Heart right ventricle (tissue), 16 donors: ENCODE measurements around the gene BCOR. TPM values are rescaled to one million over a fixed set of nuclear protein-coding genes. Genes with fewer than 3 reads are reported as not detected.
A peak's percentile ranks its signal among the peaks of the same experiment; 100 is the strongest.

ENCODE experiments used
- ATAC-seq, 8 donors: fragments of 200-7000 bp; cut with Tn5 transposase; one replicate each; pipeline ENCODE4 v1.9.1; 2020; ENCODE audit warnings: mild to moderate bottlenecking in 8 of 8, moderate library complexity in 8 of 8, moderate number of reproducible peaks in 1 of 8
- DNase-seq, 2 donors: peaks; one replicate each; pipeline ENCODE4 v3.0.0-alpha.2; 2020
- H3K27ac ChIP-seq, 10 donors: fragments of 200-600 bp; sonication (generic) in 2 of 10; one replicate each; pipeline versions ENCODE4 v1.5.0 to v1.8.0; 2020 to 2022; ENCODE audit warnings: mild to moderate bottlenecking in 3 of 10
- H3K27me3 ChIP-seq, 7 donors: fragments of 200-600 bp; one replicate each; pipeline ENCODE4 v1.8.0; 2021 to 2022; ENCODE audit warnings: mild to moderate bottlenecking in 2 of 7
- H3K36me3 ChIP-seq, 9 donors: fragments of 200-600 bp; sonication (generic) in 1 of 9; one replicate each; pipeline versions ENCODE4 v1.5.0 to v1.8.0; 2020 to 2022; ENCODE audit warnings: mild to moderate bottlenecking in 2 of 9
- H3K4me1 ChIP-seq, 9 donors: fragments of 200-600 bp; sonication (generic) in 1 of 9; one replicate each; pipeline versions ENCODE4 v1.5.0 to v1.8.0; 2020 to 2022; ENCODE audit warnings: mild to moderate bottlenecking in 4 of 9
- H3K4me3 ChIP-seq, 10 donors: fragments of 200-600 bp; sonication (generic) in 2 of 10; one replicate each; pipeline versions ENCODE4 v1.5.0 to v1.8.0; 2020 to 2022; ENCODE audit warnings: mild to moderate bottlenecking in 7 of 10, moderate library complexity in 2 of 10
- H3K9me3 ChIP-seq, 11 donors: fragments of 200-600 bp in 10 of 11; sonication (generic) in 2 of 11; one replicate each; pipeline versions ENCODE4 v1.5.0 to v1.8.0; 2013 to 2022; ENCODE audit warnings: mild to moderate bottlenecking in 2 of 11, control low read depth in 1 of 11, moderate library complexity in 1 of 11
- WGBS, 2 donors: extraction: QIAGEN DNeasy Blood & Tissue Kit; methylation state at CpG; one replicate each; pipeline ENCODE4 v1.1.7; 2013; ENCODE audit warnings: inconsistent platforms in 1 of 2; 5-methylcytosine and 5-hydroxymethylcytosine counted together
- intact Hi-C, 10 donors: fragments of 100-400 bp; cut with DNase I; formaldehyde crosslinking; loops; one replicate each; pipeline versions ENCODE4 v1.11.1 to v1.14.2; 2022
- polyA plus RNA-seq, 2 donors: library from polyadenylated mRNA; stranded (reverse); fragments of 200-250 nt; gene quantifications; one replicate each; pipeline ENCODE4 v1.2.3, GENCODE V29; 2013
- total RNA-seq, 10 donors: library from RNA; stranded (reverse); fragmentation: NEBNext Ultra II Directional in 3 of 10; extraction: Animal tissue kit (Norgen Biotek cat#: 25700) in 3 of 10; gene quantifications; one replicate each; pipeline versions ENCODE4 v1.2.1 to v1.2.4, GENCODE V29; 2021 to 2023
- TF ChIP-seq, protein P1 (sequence below), 9 donors: fragments of 200-600 bp; sonication (generic) in 2 of 9; IDR thresholded peaks; one replicate each; pipeline versions ENCODE4 v1.5.0 to v1.8.0; 2021 to 2022; ENCODE audit warnings: antibody characterized with exemption in 9 of 9, mild to moderate bottlenecking in 5 of 9, moderate library complexity in 1 of 9
- donor health status: Arrhythmogenic right ventricular cardiomyopathy.
- donor health status: ischemic (EF 13 %, LVEDD 7.1; RV severe dilation, severe dysfunction).
- donor health status: healthy with polysubstance abuse.
- donor health status: DM: no; HTN: yes; CAD: no.
- donor health status: DM: no; HTN: no; CAD: no.
- donor health status: ischemic (EF 25% LVEDD 6.9; RV normal size, moderate dysfunction).
- donor health status: ischemic (EF 25% LVEDD 5.7; RV mildly dilated, moderate dysfunction).
- donor health status: healthy.
- donor health status: DM: yes; HTN: yes; CAD: no.
- donor health status: Ischemic cardiomyopathy.
- donor health status: ischemic (EF 35%, LVEDD 5.7; RV mildly dilated, moderate dysfunction).
- donor health status: nonischemic (EF 11% LVEDD 7.7; RV severe dilation, severe dysfunction).
- donor health status: DM: yes; HTN: yes; CAD: no.
- donor health status: PGD.
- donor health status: ischemic (EF 29% LVEDD 5.4; RV normal size, mild dysfunction).
- donor health status: nonischemic (EF 23%, LVEDD 6.1; RV moderate dilation, normal function).

Gene BCOR
- total and polyA plus RNA-seq, 12 donors = 9.1 to 27.2 (median 19.2) TPM

DNA sequence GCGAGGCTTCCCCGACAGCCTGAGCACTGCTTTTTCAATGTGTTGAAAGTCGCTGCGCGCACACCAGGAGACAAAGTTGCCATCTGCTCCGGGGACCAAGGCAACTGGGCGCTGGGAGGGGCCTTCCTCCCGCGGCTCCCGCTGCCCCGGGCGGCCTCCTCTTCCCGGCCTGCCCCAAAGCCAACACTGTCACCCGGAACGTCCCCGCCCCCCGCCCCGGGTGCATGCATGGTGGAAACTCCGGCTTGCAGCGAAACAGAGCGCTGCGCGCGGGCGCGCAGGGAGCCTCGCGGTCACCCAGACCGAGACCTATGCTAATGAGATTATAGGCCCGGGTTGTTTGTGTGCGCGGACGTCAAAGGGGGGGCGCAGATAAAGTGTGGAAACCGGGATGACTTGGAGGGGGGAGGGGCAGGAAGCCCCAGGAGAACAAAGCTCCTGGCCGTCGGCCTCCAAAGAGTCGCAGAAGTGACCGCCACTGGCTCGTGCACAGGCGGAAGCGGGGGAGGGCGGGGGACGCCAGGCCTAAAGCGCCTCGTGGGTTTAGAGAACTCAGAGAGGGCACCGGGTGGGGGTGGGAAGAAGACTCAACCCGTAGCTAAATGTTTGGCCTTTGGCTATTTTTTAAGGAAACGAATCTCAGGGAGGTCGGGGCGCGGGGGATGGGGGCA, 88.8 kb downstream of the BCOR start:
- Histone ChIP-seq H3K27me3 (peaks cover 0 to 98% (median 0%) of the 10 kb centered on the region in 7 donors), H3K27ac (peak overlapping the region in 7 of 10 donors; percentile 8 to 53 (median 37)), H3K4me3 (peak overlapping the region in 9 of 10 donors; percentile 3 to 42 (median 34)), H3K4me1 (peaks cover 0 to 69% (median 37%) of the 10 kb centered on the region in 9 donors), H3K36me3 (no peaks in the 10 kb centered on the region), H3K9me3 (no peaks in the 10 kb centered on the region)
- ATAC-seq (peak in 5 of 8 donors; percentile 4 to 19 (median 8)), DNase-seq (peak; percentile 59 to 65)
- intact Hi-C loops = loop anchor here in 4 of 10 donors (10.0 kb wide), 3 partner anchors 84 to 194 kb away; no protein-coding TSS in a partner anchor
- TF ChIP-seq, protein P1, sequence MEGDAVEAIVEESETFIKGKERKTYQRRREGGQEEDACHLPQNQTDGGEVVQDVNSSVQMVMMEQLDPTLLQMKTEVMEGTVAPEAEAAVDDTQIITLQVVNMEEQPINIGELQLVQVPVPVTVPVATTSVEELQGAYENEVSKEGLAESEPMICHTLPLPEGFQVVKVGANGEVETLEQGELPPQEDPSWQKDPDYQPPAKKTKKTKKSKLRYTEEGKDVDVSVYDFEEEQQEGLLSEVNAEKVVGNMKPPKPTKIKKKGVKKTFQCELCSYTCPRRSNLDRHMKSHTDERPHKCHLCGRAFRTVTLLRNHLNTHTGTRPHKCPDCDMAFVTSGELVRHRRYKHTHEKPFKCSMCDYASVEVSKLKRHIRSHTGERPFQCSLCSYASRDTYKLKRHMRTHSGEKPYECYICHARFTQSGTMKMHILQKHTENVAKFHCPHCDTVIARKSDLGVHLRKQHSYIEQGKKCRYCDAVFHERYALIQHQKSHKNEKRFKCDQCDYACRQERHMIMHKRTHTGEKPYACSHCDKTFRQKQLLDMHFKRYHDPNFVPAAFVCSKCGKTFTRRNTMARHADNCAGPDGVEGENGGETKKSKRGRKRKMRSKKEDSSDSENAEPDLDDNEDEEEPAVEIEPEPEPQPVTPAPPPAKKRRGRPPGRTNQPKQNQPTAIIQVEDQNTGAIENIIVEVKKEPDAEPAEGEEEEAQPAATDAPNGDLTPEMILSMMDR (IDR thresholded peaks at IDR 0.05) = no peak
- WGBS, 2 donors = 0 to 3% methylated on average over 41 to 52 of the region's 52 CpGs

DNA sequence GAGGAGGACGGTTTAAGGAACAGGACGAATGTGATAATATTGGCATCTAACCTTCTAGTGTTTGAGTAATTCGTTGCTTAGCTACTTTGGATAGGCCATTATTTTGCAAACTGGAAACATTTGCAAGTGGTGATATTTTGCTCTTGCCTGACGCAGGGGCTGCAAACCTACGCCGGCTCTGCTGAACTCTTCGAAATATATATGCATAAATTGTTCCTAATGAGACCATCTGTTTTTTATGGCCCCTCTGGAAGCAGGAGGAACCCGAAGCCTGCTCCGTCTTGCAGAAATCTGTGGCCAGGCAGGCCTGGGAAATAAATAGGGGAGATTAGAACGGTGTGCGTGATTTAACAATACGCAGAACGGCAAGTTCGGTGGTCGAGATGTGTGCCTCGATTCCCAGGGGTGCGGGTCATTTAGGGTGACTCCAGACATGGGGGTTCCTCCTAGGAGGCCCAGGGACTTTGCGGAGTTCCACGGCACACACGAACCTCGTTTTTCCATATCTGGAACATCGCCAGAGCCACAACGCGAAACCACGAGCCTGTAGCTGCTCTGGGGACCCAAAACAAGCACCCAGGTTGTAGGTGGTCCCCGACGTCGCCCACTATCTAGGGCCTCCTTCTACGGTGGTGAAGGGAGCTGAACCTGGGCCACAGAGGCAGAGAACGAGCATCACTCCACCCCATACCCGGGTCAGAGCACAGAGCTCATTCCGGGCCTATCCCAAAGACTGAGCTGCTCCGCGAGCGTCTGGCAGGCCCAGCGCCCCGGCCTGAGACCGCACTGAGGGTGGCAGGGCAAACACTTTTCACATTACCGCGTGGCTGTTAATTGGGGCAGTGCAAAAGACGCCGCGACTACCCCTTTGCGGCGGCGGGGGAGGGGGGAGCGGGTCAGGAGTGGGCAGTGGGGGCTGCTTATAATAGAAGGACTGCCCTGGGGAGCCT, 89.7 kb downstream of the BCOR start:
- TF ChIP-seq, protein P1 (IDR thresholded peaks at IDR 0.05) = no peak
- H3K27ac ChIP-seq = peak overlapping the region in 6 of 10 donors; percentile 8 to 53 (median 36)
- no peaks in the 10 kb centered on the region for H3K9me3 ChIP-seq
- peaks cover 0 to 97% (median 0%) of the 10 kb centered on the region in 7 donors for H3K27me3 ChIP-seq
- peak overlapping the region in 7 of 10 donors; percentile 21 to 42 (median 39) for H3K4me3 ChIP-seq
- DNase-seq (no peak), ATAC-seq (no peak)
- intact Hi-C loops = loop anchor here in 4 of 10 donors (10.0 kb wide), 3 partner anchors 83 to 193 kb away; no protein-coding TSS in a partner anchor
- H3K4me1 ChIP-seq = peaks cover 0 to 60% (median 35%) of the 10 kb centered on the region in 9 donors
- WGBS, 2 donors = 64 to 69% methylated on average over 46 to 47 of the region's 47 CpGs
- H3K36me3 ChIP-seq = no peaks in the 10 kb centered on the region

DNA sequence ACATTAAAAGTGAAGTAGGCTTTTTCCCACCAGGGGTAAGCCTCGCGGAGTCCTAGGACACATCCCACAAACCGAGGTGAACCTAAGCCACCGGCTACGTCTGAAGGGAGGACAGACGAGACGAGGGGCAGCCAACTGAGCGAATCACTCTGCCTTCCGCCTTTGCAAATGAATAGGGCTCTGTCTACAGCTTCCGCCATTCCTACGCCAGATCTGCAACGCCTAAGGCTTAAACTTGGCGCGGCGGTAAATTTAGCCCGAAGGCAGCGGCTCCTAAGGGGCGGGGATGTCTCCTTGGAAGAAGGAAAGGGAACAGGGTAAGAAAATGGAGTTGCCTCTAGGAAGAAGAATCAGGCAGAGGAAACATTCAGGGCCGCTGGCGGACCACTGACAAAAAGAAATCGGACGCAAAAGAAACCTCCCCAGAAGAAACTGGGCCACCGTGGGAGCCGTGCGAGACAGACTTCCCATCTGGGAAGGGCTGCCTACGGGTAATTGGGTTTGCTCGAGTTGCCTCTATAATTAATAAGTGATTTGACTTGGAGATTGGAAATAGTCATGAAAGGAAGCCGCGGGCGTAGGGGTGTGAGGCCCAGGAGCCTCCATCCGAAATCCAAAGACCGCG, 90.5 kb downstream of the BCOR start:
- TF ChIP-seq, protein P1 (IDR thresholded peaks at IDR 0.05) = no peak
- no peaks in the 10 kb centered on the region for H3K36me3 ChIP-seq
- H3K4me1 ChIP-seq = peaks cover 0 to 52% (median 28%) of the 10 kb centered on the region in 9 donors
- DNase-seq (no peak), ATAC-seq (no peak)
- intact Hi-C loops = loop anchor here in 4 of 10 donors (10.0 kb wide), 3 partner anchors 82 to 192 kb away; no protein-coding TSS in a partner anchor
- H3K27me3 ChIP-seq = peaks cover 0 to 96% (median 0%) of the 10 kb centered on the region in 7 donors
- no peak overlapping the region for H3K4me3 ChIP-seq
- no peaks in the 10 kb centered on the region for H3K9me3 ChIP-seq
- peak overlapping the region in 2 of 10 donors; percentile 15 to 26 for H3K27ac ChIP-seq
- 83 to 89% methylated on average over 33 of the region's 33 CpGs for WGBS, 2 donors
